AG04449 (cell line): ENCODE data around the gene TPST2.

Source experiments
- CTCF ChIA-PET: fragments of 350-600 bp; formaldehyde crosslinking; extraction: SDS; loops from one replicate; lab custom pipeline; 2021; ENCODE audit warnings: antibody characterized with exemption; lab: Yijun Ruan, JAX
- POLR2A ChIA-PET: fragments of 400-600, 350-600 bp; formaldehyde crosslinking; extraction: SDS; loops from one replicate; lab custom pipeline; 2020; ENCODE audit warnings: antibody characterized with exemption, inconsistent platforms; lab: Yijun Ruan, JAX
- DNase-seq: peaks from one replicate; pipeline ENCODE4 v3.0.0-alpha.2; 2010; ENCODE audit warnings: low read depth, low spot score
- H3K4me3 ChIP-seq: 2 replicates; pipeline ENCODE4 v1.5.1; 2011; ENCODE audit warnings: low read depth, mild to moderate bottlenecking, control low read depth, low read length
- CTCF ChIP-seq: IDR thresholded peaks from one replicate; pipeline ENCODE4 v1.5.1; 2011; ENCODE audit warnings: mild to moderate bottlenecking, moderate library complexity, low read length, control low read depth, inconsistent platforms; ENCODE audit not compliant: insufficient read depth; ENCODE audit errors: missing control alignments

Gene TPST2

GRCh38 chr22:26597480-26597879 lies 7.5 kb upstream of the TPST2 start:
- ChIA-PET POLR2A (no interaction called here), CTCF (no interaction called here)
- no peak for DNase-seq
- no peak overlapping the region for H3K4me3 ChIP-seq
- TF ChIP-seq CTCF: no peak

- DNase-seq: no peak
- no peak overlapping the region for H3K4me3 ChIP-seq
- ChIA-PET POLR2A (no interaction called here), CTCF (no interaction called here)
- TF ChIP-seq CTCF: no peak
Measured at GRCh38 chr22:26597026-26597425, 7.1 kb upstream of the TPST2 start.

GRCh38 chr22:26593763-26594162 lies 3.8 kb upstream of the TPST2 start:
- ChIA-PET CTCF (no interaction called here), POLR2A (no interaction called here)
- no peak for TF ChIP-seq CTCF
- H3K4me3 ChIP-seq: no peak overlapping the region
- DNase-seq: no peak

- no peak overlapping the region for H3K4me3 ChIP-seq
- DNase-seq: no peak
- ChIA-PET POLR2A (no interaction called here), CTCF (interaction anchor here (0.9 kb wide), 1 partner anchor 12 kb away, joined by 3 read pairs; no protein-coding TSS in a partner anchor)
- TF ChIP-seq CTCF: no peak
Measured at GRCh38 chr22:26592421-26592891, 2.5 kb upstream of the TPST2 start.

GRCh38 chr22:26589367-26589844 lies 526 bp downstream of the TPST2 start:
- TF ChIP-seq CTCF: no peak
- peak overlapping the region; percentile 75 for H3K4me3 ChIP-seq
- no peak for DNase-seq
- CTCF ChIA-PET: interaction anchor here (1.5 kb wide), 1 partner anchor 105 kb away, joined by 3 read pairs; no protein-coding TSS in a partner anchor
- POLR2A ChIA-PET: interaction anchor here (0.7 kb wide), 1 partner anchor 106 kb away, joined by 4 read pairs; the partner anchor contains the start of genes HPS4 and SRRD

GRCh38 chr22:26588729-26589366 lies 1.1 kb downstream of the TPST2 start:
- no peak for DNase-seq
- peak overlapping the region; percentile 75 for H3K4me3 ChIP-seq
- POLR2A ChIA-PET: interaction anchor here (0.7 kb wide), 1 partner anchor 105 kb away, joined by 4 read pairs; the partner anchor contains the start of genes HPS4 and SRRD
- TF ChIP-seq CTCF: no peak
- CTCF ChIA-PET: interaction anchor here (1.5 kb wide), 1 partner anchor 104 kb away, joined by 3 read pairs; no protein-coding TSS in a partner anchor
